Measurements from ENCODE around the gene RTP3. TPM values are rescaled to one million over a fixed set of nuclear protein-coding genes. Genes with fewer than 3 reads are reported as not detected.

The RTP3 gene
- total and polyA plus RNA-seq, 2 of the 8 experiments (the other 6 are each of a cell fraction or from before 2014, with no cell fraction given) = 0.08 TPM; not detected in 1

DNA sequence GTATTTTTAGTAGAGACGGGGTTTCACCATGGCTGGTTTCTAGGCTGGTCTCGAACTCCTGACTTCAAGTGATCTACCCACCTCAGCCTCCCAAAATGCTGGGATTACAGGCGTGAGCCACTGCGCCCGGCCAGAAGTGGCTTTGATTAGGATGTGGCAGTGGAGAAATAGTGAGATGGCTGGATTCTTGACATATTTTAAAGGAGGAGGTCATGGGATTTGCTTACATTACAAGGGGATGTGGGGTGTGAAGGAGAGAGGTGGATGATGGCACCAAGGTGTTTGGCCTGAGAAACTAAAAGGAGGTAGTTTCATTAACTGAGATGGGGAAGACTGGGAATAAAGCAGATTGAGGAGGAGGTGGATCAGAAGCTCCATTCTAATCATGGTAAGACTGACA, 18.1 kb upstream of the RTP3 start:
- no peak overlapping the region for H2AFZ ChIP-seq (ENCODE audit: low read length)
- no peak for FAIRE-seq
- no peaks in the 10 kb centered on the region; a peak in 1 of 7 replicates for H3K27me3 ChIP-seq (replicated peaks in 1 of 4; ENCODE audit: control insufficient read depth in 3 of 4, extremely low read depth in 1 of 4, insufficient read depth in 3 of 4, low read length in 3 of 4)

More for the DNA sequence above, 18.1 kb upstream of the RTP3 start:
- no peak overlapping the region for H2BK20ac ChIP-seq (ENCODE audit: low read length)
- H3K9me3 ChIP-seq (ENCODE audit: insufficient read depth in 2 of 2, low read depth in 1 of 2, low read length in 1 of 2) = no peaks in the 10 kb centered on the region
- no peak overlapping the region for H3K4me2 ChIP-seq (ENCODE audit: insufficient read depth in 1 of 2, low read depth in 2 of 2, low read length in 2 of 2)
- ChIA-PET CTCF (ENCODE audit: partially characterized antibody) (interaction anchor here (0.7 to 2.4 kb wide), 8 partner anchors 9 to 237 kb away, joined by 3 to 9 read pairs (median 3); no protein-coding TSS in a partner anchor), POLR2A (ENCODE audit: partially characterized antibody) (no interaction called here)
- no peak overlapping the region for H2BK12ac ChIP-seq (ENCODE audit: low read depth, low read length)
- H3K79me2 ChIP-seq (ENCODE audit: control insufficient read depth in 1 of 2, insufficient read depth in 2 of 2, low read length in 2 of 2) = no peaks in the 10 kb centered on the region
- no peak overlapping the region for H3K27ac ChIP-seq (ENCODE audit: low read depth, low read length)
- no peak overlapping the region for H2BK5ac ChIP-seq (ENCODE audit: low read depth, low read length)
- no peak overlapping the region for H4K8ac ChIP-seq (ENCODE audit: extremely low read depth, insufficient read depth, low read length)
- no peak overlapping the region for H2AK5ac ChIP-seq (ENCODE audit: low read depth, low read length)
- H3K4ac ChIP-seq (replicated peaks; ENCODE audit: insufficient read length, low read depth, low read length) = no peak overlapping the region
- no peak overlapping the region for H4K5ac ChIP-seq (ENCODE audit: insufficient read length, low read depth, low read length)
- WGBS, 2 experiments (ENCODE audit: extremely low coverage in 1 of 2, insufficient coverage in 1 of 2, insufficient read length in 1 of 2, insufficient replicate concordance in 2 of 2, low coverage in 1 of 2, low lambda C conversion rate in 2 of 2, missing lambda C conversion rate in 1 of 2) = 92% methylated on average over 5 of the region's 5 CpGs; no CpG with 5 or more reads in 1 of the 2 experiments
- no peak overlapping the region for H4K91ac ChIP-seq (replicated peaks; ENCODE audit: insufficient read length, low read length)
- H3K36me3 ChIP-seq (ENCODE audit: control insufficient read depth in 2 of 4, insufficient read depth in 4 of 4, low read length in 3 of 4) = no peaks in the 10 kb centered on the region
- no peaks in the 10 kb centered on the region for H3K79me1 ChIP-seq (ENCODE audit: low read depth, low read length)
- no peak overlapping the region for H3K14ac ChIP-seq (ENCODE audit: insufficient read length)
- no peak for TF ChIP-seq PHF8 (conservative IDR thresholded peaks at IDR 0.05; ENCODE audit: low read depth, low read length)
- no peak for TF ChIP-seq EGR1 (IDR thresholded peaks at IDR 0.05; ENCODE audit: borderline replicate concordance, low read depth, low read length)
- TF ChIP-seq CTBP2 (IDR thresholded peaks at IDR 0.05; ENCODE audit: borderline replicate concordance, insufficient read depth, insufficient read length, low read length) = no peak
- no peak for TF ChIP-seq EP300 (IDR thresholded peaks at IDR 0.05; ENCODE audit: borderline replicate concordance in 1 of 2, low read depth in 2 of 2, low read length in 2 of 2)
- TF ChIP-seq ZNF274 (IDR thresholded peaks at IDR 0.05; ENCODE audit: borderline replicate concordance, extremely low read depth, low read length) = no peak
- no peak for TF ChIP-seq SP1 (IDR thresholded peaks at IDR 0.05; ENCODE audit: low read depth, low read length)
- no peak for TF ChIP-seq EZH2 (IDR thresholded peaks at IDR 0.05; ENCODE audit: low read depth, low read length, severe bottlenecking)
- TF ChIP-seq CEBPB (IDR thresholded peaks at IDR 0.05; ENCODE audit: low read depth, low read length) = no peak
- no peak for TF ChIP-seq HDAC6 (IDR thresholded peaks at IDR 0.05; ENCODE audit: low read depth, low read length)
- no peak for TF ChIP-seq CBX8 (IDR thresholded peaks at IDR 0.05; ENCODE audit: borderline replicate concordance, low read depth, low read length)
- DNase-seq (ENCODE audit: low read depth in 1 of 2, low spot score in 2 of 2) = no peak
- H3K9ac ChIP-seq (replicated peaks in 1 of 4; ENCODE audit: extremely low read depth in 1 of 4, low read depth in 3 of 4, low read length in 3 of 4) = no peak overlapping the region
- no peaks in the 10 kb centered on the region for H3K4me1 ChIP-seq (replicated peaks in 1 of 4; ENCODE audit: control insufficient read depth in 3 of 4, insufficient read depth in 4 of 4, low read length in 3 of 4)
- peaks cover 2% of the 10 kb centered on the region; the same call in 1 of the 2 replicates for H3K23me2 ChIP-seq (ENCODE audit: low read depth, low read length)
- no peaks in the 10 kb centered on the region for H4K20me1 ChIP-seq (replicated peaks in 1 of 2; ENCODE audit: control insufficient read depth in 1 of 2, insufficient read depth in 2 of 2, low read length in 2 of 2)
- H2BK15ac ChIP-seq (ENCODE audit: low read length) = no peak overlapping the region
- H3K4me3 ChIP-seq (ENCODE audit: extremely low read depth in 1 of 4, insufficient read depth in 2 of 4, low read depth in 3 of 4, low read length in 4 of 4) = no peak overlapping the region
- H2BK120ac ChIP-seq (replicated peaks; ENCODE audit: low read depth, low read length) = no peak overlapping the region
- H3K23ac ChIP-seq (ENCODE audit: insufficient read length) = no peak overlapping the region
- H3K18ac ChIP-seq (ENCODE audit: extremely low read depth, low read length) = no peak overlapping the region
- H3K56ac ChIP-seq (replicated peaks; ENCODE audit: insufficient read length, low read depth, low read length) = no peak overlapping the region
